Uterus (tissue), 2 donors: ENCODE results near the gene CAPN15.

Source experiments
- CTCF ChIP-seq, 4 experiments: fragments of 200-600 bp in 2 of 4; fragments of 450-650 bp in 2 of 4; sonication (generic) in 2 of 4; IDR thresholded peaks; one replicate each; pipeline ENCODE4 v1.5.1; 2016 to 2019; ENCODE audit warnings: antibody characterized with exemption in 4 of 4, mild to moderate bottlenecking in 2 of 4, moderate library complexity in 1 of 4
- POLR2A ChIP-seq, 2 donors: fragments of 450-650 bp; IDR thresholded peaks; one replicate each; pipeline ENCODE4 v1.6.1; 2016; ENCODE audit warnings: antibody characterized with exemption in 2 of 2, mild to moderate bottlenecking in 1 of 2, moderate library complexity in 1 of 2

- TF ChIP-seq CTCF (IDR thresholded peaks at IDR 0.05) (no peak), POLR2A (IDR thresholded peaks at IDR 0.05) (no peak)
Observed at GRCh38 chr16:582218-582613, 54.7 kb downstream of the CAPN15 start.
